ENCODE measurements around the gene SLC22A12. TPM values are rescaled to one million over a fixed set of nuclear protein-coding genes. Genes with fewer than 3 reads are reported as not detected.

SLC22A12 gene
- total RNA-seq, 1 donor from 2014 or later: not detected

DNA sequence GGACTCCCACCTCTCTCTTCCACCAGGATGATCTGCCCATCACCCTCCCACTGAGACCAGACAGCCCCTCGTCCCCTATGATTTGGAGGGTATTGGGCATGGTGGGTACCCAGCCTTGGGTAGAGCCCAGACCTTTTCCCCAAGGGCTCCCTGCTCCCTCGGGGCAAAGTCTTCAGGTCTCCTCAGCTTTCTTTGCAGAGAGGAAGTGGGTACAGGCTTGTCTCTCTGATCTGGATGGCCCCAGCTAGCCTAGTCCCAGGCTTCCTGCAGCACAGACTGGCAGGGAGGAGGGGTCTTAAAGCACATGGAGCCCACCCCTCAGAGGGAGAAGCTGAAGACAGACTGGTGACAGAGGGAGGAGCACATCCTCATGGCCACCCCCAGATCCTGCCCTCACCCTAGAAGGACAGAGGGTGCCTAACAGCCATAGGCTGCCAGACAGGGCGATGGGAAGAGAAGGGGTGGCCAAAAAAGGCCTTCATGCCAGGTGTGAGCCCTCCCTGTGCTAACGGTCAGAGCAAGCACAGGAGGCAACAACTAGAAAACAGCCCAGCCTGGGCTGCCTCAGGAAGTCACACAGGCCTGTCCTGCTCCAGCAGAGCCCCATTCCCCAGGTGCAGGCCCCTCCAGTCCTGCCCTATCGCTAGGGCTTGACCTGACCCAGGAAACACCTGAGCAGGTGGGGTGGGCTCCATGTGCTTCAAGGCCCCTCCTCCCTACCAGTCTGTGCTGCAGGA is 30.4 kb downstream of the SLC22A12 start:
- H3K27ac ChIP-seq (ENCODE audit: low read depth, low read length): no peak overlapping the region
- H3K4me3 Mint-ChIP-seq (ENCODE audit: unreplicated experiment): no peak overlapping the region

DNA sequence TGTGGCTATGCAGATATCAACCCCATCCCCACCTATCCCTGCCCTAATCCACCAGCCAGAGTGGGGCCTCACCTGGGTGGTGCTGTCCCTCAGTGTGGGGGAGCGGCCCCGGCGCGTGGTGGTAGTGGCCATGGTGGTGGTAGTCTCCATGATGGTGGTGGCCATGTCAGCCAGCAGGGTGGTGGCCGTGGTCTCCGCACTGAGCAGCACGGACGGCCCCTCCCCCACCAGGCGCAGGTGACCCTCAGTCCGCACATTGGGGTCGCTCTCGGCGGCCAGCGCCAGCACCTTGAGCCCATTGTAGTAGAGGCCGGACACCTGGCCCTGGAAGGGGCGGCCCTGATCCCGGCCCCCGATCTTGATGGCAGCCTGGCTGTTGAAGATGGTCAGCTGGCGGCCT is 31.7 kb downstream of the SLC22A12 start:
- Histone ChIP-seq H3K36me3 (ENCODE audit: insufficient read depth, low read length) (no peaks in the 10 kb centered on the region), H3K4me3 (ENCODE audit: insufficient read depth, low read depth, low read length) (no peak overlapping the region), H3K4me1 (ENCODE audit: insufficient read depth, low read length) (no peaks in the 10 kb centered on the region), H3K27me3 (ENCODE audit: insufficient read depth, low read length) (no peaks in the 10 kb centered on the region), H4K20me1 (ENCODE audit: insufficient read depth, low read length) (no peaks in the 10 kb centered on the region), H2AFZ (ENCODE audit: low read depth, low read length) (no peak overlapping the region), H3K9me3 (ENCODE audit: insufficient read depth, low read depth, low read length) (no peaks in the 10 kb centered on the region), H3K27ac (ENCODE audit: low read depth, low read length) (no peak overlapping the region), H3K4me2 (ENCODE audit: low read length) (no peak overlapping the region), H3K9ac (ENCODE audit: low read length) (no peak overlapping the region), H3K79me2 (ENCODE audit: insufficient read depth, low read length) (no peaks in the 10 kb centered on the region)
- peaks cover 3% of the 10 kb centered on the region for H3K4me1 Mint-ChIP-seq (ENCODE audit: low read depth, unreplicated experiment)
- no peak overlapping the region for H3K27ac Mint-ChIP-seq (ENCODE audit: unreplicated experiment)
- TF ChIP-seq, protein P1, sequence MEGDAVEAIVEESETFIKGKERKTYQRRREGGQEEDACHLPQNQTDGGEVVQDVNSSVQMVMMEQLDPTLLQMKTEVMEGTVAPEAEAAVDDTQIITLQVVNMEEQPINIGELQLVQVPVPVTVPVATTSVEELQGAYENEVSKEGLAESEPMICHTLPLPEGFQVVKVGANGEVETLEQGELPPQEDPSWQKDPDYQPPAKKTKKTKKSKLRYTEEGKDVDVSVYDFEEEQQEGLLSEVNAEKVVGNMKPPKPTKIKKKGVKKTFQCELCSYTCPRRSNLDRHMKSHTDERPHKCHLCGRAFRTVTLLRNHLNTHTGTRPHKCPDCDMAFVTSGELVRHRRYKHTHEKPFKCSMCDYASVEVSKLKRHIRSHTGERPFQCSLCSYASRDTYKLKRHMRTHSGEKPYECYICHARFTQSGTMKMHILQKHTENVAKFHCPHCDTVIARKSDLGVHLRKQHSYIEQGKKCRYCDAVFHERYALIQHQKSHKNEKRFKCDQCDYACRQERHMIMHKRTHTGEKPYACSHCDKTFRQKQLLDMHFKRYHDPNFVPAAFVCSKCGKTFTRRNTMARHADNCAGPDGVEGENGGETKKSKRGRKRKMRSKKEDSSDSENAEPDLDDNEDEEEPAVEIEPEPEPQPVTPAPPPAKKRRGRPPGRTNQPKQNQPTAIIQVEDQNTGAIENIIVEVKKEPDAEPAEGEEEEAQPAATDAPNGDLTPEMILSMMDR (IDR thresholded peaks at IDR 0.05; ENCODE audit: insufficient read depth, low read depth, low read length): no peak
- no peak for TF ChIP-seq EZH2 (IDR thresholded peaks at IDR 0.05; ENCODE audit: insufficient read depth, low read length)
- DNase-seq (ENCODE audit: low read depth): no peak
- peaks cover 3% of the 10 kb centered on the region for H3K36me3 Mint-ChIP-seq (ENCODE audit: low read depth, unreplicated experiment)
- FAIRE-seq: no peak
- H3K4me3 Mint-ChIP-seq (ENCODE audit: unreplicated experiment): no peak overlapping the region
- H3K9me3 Mint-ChIP-seq (ENCODE audit: unreplicated experiment): no peaks in the 10 kb centered on the region
- peaks cover 28% of the 10 kb centered on the region for H3K27me3 Mint-ChIP-seq (ENCODE audit: low read depth, unreplicated experiment)

More for the DNA sequence above, 30.4 kb downstream of the SLC22A12 start:
- Mint-ChIP-seq H3K4me1 (ENCODE audit: low read depth, unreplicated experiment) (peaks cover 3% of the 10 kb centered on the region), H3K36me3 (ENCODE audit: low read depth, unreplicated experiment) (peaks cover 3% of the 10 kb centered on the region), H3K27me3 (ENCODE audit: low read depth, unreplicated experiment) (peaks cover 25% of the 10 kb centered on the region), H3K27ac (ENCODE audit: unreplicated experiment) (no peak overlapping the region), H3K9me3 (ENCODE audit: unreplicated experiment) (no peaks in the 10 kb centered on the region)
- no peaks in the 10 kb centered on the region for H4K20me1 ChIP-seq (ENCODE audit: insufficient read depth, low read length)
- H2AFZ ChIP-seq (ENCODE audit: low read depth, low read length): no peak overlapping the region
- no peak for TF ChIP-seq EZH2 (IDR thresholded peaks at IDR 0.05; ENCODE audit: insufficient read depth, low read length)
- TF ChIP-seq, protein P1 (IDR thresholded peaks at IDR 0.05; ENCODE audit: insufficient read depth, low read depth, low read length): no peak
- H3K4me2 ChIP-seq (ENCODE audit: low read length): no peak overlapping the region
- no peak for FAIRE-seq
- H3K36me3 ChIP-seq (ENCODE audit: insufficient read depth, low read length): no peaks in the 10 kb centered on the region
- H3K9me3 ChIP-seq (ENCODE audit: insufficient read depth, low read depth, low read length): no peaks in the 10 kb centered on the region
- no peak overlapping the region for H3K9ac ChIP-seq (ENCODE audit: low read length)
- no peak for DNase-seq (ENCODE audit: low read depth)
- no peak overlapping the region for H3K4me3 ChIP-seq (ENCODE audit: insufficient read depth, low read depth, low read length)
- no peaks in the 10 kb centered on the region for H3K4me1 ChIP-seq (ENCODE audit: insufficient read depth, low read length)
- H3K27me3 ChIP-seq (ENCODE audit: insufficient read depth, low read length): no peaks in the 10 kb centered on the region
- H3K79me2 ChIP-seq (ENCODE audit: insufficient read depth, low read length): no peaks in the 10 kb centered on the region

DNA sequence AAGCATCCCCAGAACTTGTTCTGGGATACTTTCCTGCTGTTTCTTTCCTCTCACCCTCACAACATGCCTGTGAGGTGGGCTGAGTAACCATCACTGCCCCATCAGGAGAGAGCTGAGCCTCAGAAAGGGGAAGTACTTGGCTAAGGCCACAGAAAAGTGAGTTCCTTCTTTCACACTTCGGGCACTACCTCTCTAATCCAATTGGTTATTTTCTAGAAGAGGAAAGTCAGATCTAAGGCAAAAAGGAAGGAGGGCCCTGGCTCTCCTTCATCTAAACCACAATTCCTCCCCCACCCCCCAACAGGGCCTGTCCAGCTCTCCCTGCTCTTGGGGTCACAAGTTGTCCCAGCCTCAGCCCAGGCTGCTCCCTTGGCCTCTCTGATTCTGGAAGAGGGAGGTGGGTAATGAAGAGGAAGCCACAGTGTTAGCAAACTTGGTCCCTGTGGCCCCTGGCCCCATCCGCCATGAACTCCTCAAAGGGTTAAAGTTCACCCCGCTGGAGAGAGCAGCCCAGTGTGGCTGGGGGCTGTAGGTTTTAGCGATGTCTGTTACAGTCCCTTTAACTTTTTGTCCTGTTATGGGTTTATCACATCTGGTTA is 34.0 kb downstream of the SLC22A12 start:
- H3K36me3 Mint-ChIP-seq (ENCODE audit: low read depth, unreplicated experiment): peaks cover 7% of the 10 kb centered on the region
- TF ChIP-seq, protein P1 (IDR thresholded peaks at IDR 0.05; ENCODE audit: insufficient read depth, low read depth, low read length): no peak
- no peak for TF ChIP-seq EZH2 (IDR thresholded peaks at IDR 0.05; ENCODE audit: insufficient read depth, low read length)
- H3K4me3 Mint-ChIP-seq (ENCODE audit: unreplicated experiment): no peak overlapping the region
- Histone ChIP-seq H4K20me1 (ENCODE audit: insufficient read depth, low read length) (no peaks in the 10 kb centered on the region), H3K36me3 (ENCODE audit: insufficient read depth, low read length) (no peaks in the 10 kb centered on the region), H3K79me2 (ENCODE audit: insufficient read depth, low read length) (no peaks in the 10 kb centered on the region), H2AFZ (ENCODE audit: low read depth, low read length) (no peak overlapping the region), H3K27ac (ENCODE audit: low read depth, low read length) (no peak overlapping the region), H3K4me3 (ENCODE audit: insufficient read depth, low read depth, low read length) (no peak overlapping the region), H3K27me3 (ENCODE audit: insufficient read depth, low read length) (peaks cover 4% of the 10 kb centered on the region), H3K4me2 (ENCODE audit: low read length) (no peak overlapping the region), H3K4me1 (ENCODE audit: insufficient read depth, low read length) (no peaks in the 10 kb centered on the region), H3K9ac (ENCODE audit: low read length) (no peak overlapping the region), H3K9me3 (ENCODE audit: insufficient read depth, low read depth, low read length) (no peaks in the 10 kb centered on the region)
- peaks cover 50% of the 10 kb centered on the region for H3K27me3 Mint-ChIP-seq (ENCODE audit: low read depth, unreplicated experiment)
- H3K9me3 Mint-ChIP-seq (ENCODE audit: unreplicated experiment): peaks cover 1% of the 10 kb centered on the region
- no peak overlapping the region for H3K27ac Mint-ChIP-seq (ENCODE audit: unreplicated experiment)
- no peak for FAIRE-seq
- DNase-seq (ENCODE audit: low read depth): no peak
- no peaks in the 10 kb centered on the region for H3K4me1 Mint-ChIP-seq (ENCODE audit: low read depth, unreplicated experiment)
